KBM-7 (cell line): ENCODE measurements around the gene OR51G1.

ENCODE experiments used
- DNase-seq: peaks from one replicate; pipeline ENCODE4 v3.0.0-alpha.2; 2015
- in situ Hi-C: fragments of 300-500 bp; cut with MboI; formaldehyde crosslinking; loops from 2 replicates; pipeline ENCODE4 v1.14.3; 2020; ENCODE audit warnings: low sequenced_read_pairs, low pct_unique_long_range_greater_than_20kb, mixed read lengths

Gene OR51G1

GRCh38 chr11:4881860-4882500 lies 42.2 kb downstream of the OR51G1 start, which contains the start of gene OR51T1:
Gene OR51T1, plus strand, starts transcription at chr11:4881900. Its CDS starts 0 bp downstream, at chr11:4881900.
- in situ Hi-C loops, result no loop called here
- DNase-seq, result no peak

- in situ Hi-C loops, result no loop called here
These were observed 43.0 kb downstream of the OR51G1 start for GRCh38 chr11:4881188-4881587.

More at GRCh38 chr11:4881188-4881587, 43.0 kb downstream of the OR51G1 start:
- no peak for DNase-seq
